ENCODE measurements around the gene UBE3B.

DNA sequence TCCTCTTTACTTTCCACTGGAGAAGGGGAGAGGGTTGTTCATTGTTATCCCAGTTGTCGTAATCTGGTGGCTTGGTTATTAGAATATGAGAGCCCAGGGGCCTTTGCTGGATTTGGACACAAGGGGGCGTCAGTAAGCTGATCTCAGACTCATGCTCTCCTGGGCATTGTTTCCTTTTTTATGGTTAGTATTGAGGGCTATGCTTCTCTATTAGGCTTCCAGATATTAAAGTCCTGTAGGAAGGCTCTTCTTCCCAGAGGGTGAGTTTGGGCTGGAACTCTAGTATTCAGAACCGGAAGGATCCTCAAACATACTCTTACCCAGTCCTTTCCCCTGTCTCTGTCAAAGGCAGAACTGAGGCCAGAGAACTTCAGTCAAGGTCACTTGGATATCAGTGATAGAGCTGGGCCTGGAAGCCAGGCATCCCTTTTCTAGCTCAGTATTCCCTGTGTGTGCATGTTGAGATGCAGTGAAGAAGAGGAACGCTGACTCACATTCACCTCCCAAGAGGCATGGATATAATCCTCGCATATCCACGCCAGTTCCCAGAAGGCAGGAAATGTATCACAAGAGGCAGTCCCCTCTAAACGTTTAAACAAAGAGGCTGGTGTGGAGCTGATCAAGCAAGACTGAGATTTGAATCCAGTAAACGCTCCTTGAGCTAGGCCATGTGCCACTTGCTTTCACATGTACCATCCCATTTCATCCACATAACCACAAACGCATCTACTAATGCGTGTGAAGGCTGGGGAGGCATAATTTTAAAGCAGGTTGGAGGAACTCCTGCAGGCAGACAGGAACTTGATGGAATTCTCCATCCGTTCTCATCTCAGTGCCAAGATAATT is 41.6 kb downstream of the UBE3B start:
- TF ChIP-seq POLR2AphosphoS5 (IDR thresholded peaks at IDR 0.05; ENCODE audit: low read depth, low read length), result no peak
- no peak for TF ChIP-seq TAF1 (IDR thresholded peaks at IDR 0.05; ENCODE audit: borderline replicate concordance, low read depth, low read length)
